Measurements from ENCODE around the gene ZFYVE1.

ZFYVE1 gene

DNA sequence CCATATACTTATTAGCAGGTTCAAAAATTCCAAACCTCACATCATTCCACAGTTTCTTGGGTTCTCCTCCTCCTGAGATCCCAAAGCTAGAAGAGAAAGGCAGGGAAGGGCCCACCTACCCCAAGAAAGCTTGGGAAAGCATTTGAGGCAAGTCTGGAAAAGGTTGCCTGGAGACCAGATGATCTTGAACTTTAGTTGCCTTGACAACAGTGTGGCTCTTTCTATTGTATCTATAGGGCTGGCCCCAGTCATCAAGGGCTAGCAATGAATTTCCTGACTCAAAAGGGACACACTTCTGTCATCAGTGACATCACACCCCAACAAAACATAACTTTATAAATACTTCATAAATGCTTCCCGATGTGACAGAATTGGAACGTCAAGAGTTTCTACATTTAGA lies 40.0 kb downstream of the ZFYVE1 start:
- DNase-seq (ENCODE audit: low spot score), result no peak
- in situ Hi-C loops (cut with MboI; ENCODE audit: low pct_unique_long_range_greater_than_20kb, low sequenced_read_pairs, unreplicated experiment), result no loop called here
- TF ChIP-seq, protein P1, sequence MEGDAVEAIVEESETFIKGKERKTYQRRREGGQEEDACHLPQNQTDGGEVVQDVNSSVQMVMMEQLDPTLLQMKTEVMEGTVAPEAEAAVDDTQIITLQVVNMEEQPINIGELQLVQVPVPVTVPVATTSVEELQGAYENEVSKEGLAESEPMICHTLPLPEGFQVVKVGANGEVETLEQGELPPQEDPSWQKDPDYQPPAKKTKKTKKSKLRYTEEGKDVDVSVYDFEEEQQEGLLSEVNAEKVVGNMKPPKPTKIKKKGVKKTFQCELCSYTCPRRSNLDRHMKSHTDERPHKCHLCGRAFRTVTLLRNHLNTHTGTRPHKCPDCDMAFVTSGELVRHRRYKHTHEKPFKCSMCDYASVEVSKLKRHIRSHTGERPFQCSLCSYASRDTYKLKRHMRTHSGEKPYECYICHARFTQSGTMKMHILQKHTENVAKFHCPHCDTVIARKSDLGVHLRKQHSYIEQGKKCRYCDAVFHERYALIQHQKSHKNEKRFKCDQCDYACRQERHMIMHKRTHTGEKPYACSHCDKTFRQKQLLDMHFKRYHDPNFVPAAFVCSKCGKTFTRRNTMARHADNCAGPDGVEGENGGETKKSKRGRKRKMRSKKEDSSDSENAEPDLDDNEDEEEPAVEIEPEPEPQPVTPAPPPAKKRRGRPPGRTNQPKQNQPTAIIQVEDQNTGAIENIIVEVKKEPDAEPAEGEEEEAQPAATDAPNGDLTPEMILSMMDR (IDR thresholded peaks at IDR 0.05; ENCODE audit: extremely low read depth, insufficient read depth, missing control alignments), result no peak

GRCh38 chr14:72986214-72986613 lies 40.7 kb downstream of the ZFYVE1 start:
- in situ Hi-C loops (cut with MboI; ENCODE audit: low pct_unique_long_range_greater_than_20kb, low sequenced_read_pairs, unreplicated experiment), result no loop called here
- TF ChIP-seq, protein P1 (IDR thresholded peaks at IDR 0.05; ENCODE audit: extremely low read depth, insufficient read depth, missing control alignments), result no peak
- no peak for DNase-seq (ENCODE audit: low spot score)

GRCh38 chr14:72982146-72982708 lies 44.7 kb downstream of the ZFYVE1 start:
- TF ChIP-seq, protein P1 (IDR thresholded peaks at IDR 0.05; ENCODE audit: extremely low read depth, insufficient read depth, missing control alignments), result no peak
- DNase-seq (ENCODE audit: low spot score), result no peak
- in situ Hi-C loops (cut with MboI; ENCODE audit: low pct_unique_long_range_greater_than_20kb, low sequenced_read_pairs, unreplicated experiment), result no loop called here

GRCh38 chr14:72980863-72981262 lies 46.0 kb downstream of the ZFYVE1 start:
- no peak for DNase-seq (ENCODE audit: low spot score)
- in situ Hi-C loops (cut with MboI; ENCODE audit: low pct_unique_long_range_greater_than_20kb, low sequenced_read_pairs, unreplicated experiment), result no loop called here
- TF ChIP-seq, protein P1 (IDR thresholded peaks at IDR 0.05; ENCODE audit: extremely low read depth, insufficient read depth, missing control alignments), result no peak

DNA sequence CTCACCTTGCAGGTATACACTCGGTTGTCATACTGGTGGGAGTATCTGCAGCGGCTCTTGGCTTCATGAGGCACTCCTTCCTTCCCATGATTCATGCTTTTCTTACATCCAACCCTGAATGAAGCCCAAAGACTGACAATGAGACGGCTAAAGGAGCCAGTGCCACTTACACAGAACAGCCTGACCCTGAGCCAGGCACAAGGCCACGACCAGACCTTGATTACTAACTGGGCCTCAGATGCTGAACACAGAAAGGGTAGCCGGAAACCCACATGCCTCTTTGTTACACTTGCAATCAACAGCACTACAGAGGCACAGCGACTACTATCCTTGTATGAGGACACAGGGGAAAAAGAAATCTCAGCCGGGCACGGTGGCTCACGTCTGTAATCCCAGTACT lies 48.0 kb downstream of the ZFYVE1 start:
- TF ChIP-seq, protein P1 (IDR thresholded peaks at IDR 0.05; ENCODE audit: extremely low read depth, insufficient read depth, missing control alignments), result no peak

GRCh38 chr14:72975770-72976169 lies 51.1 kb downstream of the ZFYVE1 start:
- TF ChIP-seq, protein P1 (IDR thresholded peaks at IDR 0.05; ENCODE audit: extremely low read depth, insufficient read depth, missing control alignments), result peak; percentile 22
- DNase-seq (ENCODE audit: low spot score), result no peak
- in situ Hi-C loops (cut with MboI; ENCODE audit: low pct_unique_long_range_greater_than_20kb, low sequenced_read_pairs, unreplicated experiment), result no loop called here

More for the DNA sequence above, 48.0 kb downstream of the ZFYVE1 start:
- in situ Hi-C loops (cut with MboI; ENCODE audit: low pct_unique_long_range_greater_than_20kb, low sequenced_read_pairs, unreplicated experiment), result no loop called here
- DNase-seq (ENCODE audit: low spot score), result no peak
